ENCODE results near the gene KLF11. TPM values are rescaled to one million over a fixed set of nuclear protein-coding genes. Genes with fewer than 3 reads are reported as not detected.

Gene KLF11
- total RNA-seq, 1 donor from 2014 or later = 66.7 TPM

Other genes with a start within 250 kb of the KLF11 start
- 31.2 TPM for gene TAF1B, start 200.1 kb upstream of the KLF11 start, total RNA-seq
- gene GRHL1, start 91.9 kb upstream of the KLF11 start, total RNA-seq = 18.0 TPM
- gene CYS1, start 36.9 kb downstream of the KLF11 start, total RNA-seq = 0.80 TPM
- gene RRM2, start 79.2 kb downstream of the KLF11 start, total RNA-seq = 0.22 TPM